HUES64 (cell line): ENCODE results near the gene EIF1AX.
A peak's percentile ranks its signal among the peaks of the same experiment; 100 is the strongest.
"Not testable (repeated sequence)": the region's sequence is repeated elsewhere in the genome, so short reads cannot be mapped to it uniquely, and the experiment has no call there.

Source experiments
- H3K27ac ChIP-seq: 2 replicates; pipeline ENCODE4 v1.7.0; 2013; ENCODE audit warnings: low read depth, low read length, inconsistent platforms
- H3K27me3 ChIP-seq: 2 replicates; pipeline ENCODE4 v1.6.1; 2013; ENCODE audit warnings: mild to moderate bottlenecking, low read length; ENCODE audit not compliant: insufficient read depth
- H3K36me3 ChIP-seq: 2 replicates; pipeline ENCODE4 v1.6.1; 2013; ENCODE audit warnings: mild to moderate bottlenecking, low read length; ENCODE audit not compliant: insufficient read depth
- H3K4me1 ChIP-seq: 2 replicates; pipeline ENCODE4 v1.6.1; 2013; ENCODE audit warnings: mild to moderate bottlenecking, low read length, moderate library complexity; ENCODE audit not compliant: insufficient read depth
- H3K4me3 ChIP-seq: 2 replicates; pipeline ENCODE4 v1.5.1; 2013; ENCODE audit warnings: mild to moderate bottlenecking, low read length, moderate library complexity
- H3K9ac ChIP-seq: 2 replicates; pipeline ENCODE4 v1.6.1; 2013; ENCODE audit warnings: mild to moderate bottlenecking, low read depth, low read length
- H3K9me3 ChIP-seq: 2 replicates; pipeline ENCODE4 v1.6.1; 2013; ENCODE audit warnings: low read depth, low read length; ENCODE audit not compliant: insufficient read depth
- whole genome bisulfite sequencing: fragments of 150-250, 120-280 bp; methylation state at CpG from one replicate; pipeline ENCODE4 v1.1.7; 2013; ENCODE audit warnings: missing lambda C conversion rate; 5-methylcytosine and 5-hydroxymethylcytosine counted together

EIF1AX gene

DNA sequence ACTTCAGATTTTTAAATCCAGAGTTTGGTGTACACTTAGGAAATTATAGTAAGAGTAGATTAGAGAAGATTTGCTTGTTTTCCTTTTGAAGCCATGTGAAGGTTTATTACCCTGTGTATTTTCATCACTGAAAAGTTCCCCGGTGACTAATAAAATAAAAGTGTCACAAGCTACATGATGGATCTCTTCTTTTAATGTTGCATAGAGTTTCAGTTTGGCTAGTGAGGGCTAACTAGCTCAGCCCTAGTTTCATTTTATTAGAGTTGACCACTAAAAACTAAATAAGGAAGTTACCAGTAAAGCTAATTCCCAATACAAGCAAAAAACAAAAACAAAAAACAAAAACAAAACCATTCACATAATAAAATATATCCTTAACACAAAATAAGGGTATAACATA lies 14.8 kb downstream of the EIF1AX start:
- H3K36me3 ChIP-seq = peaks cover 40% of the 10 kb centered on the region
- H3K4me3 ChIP-seq, H3K9ac ChIP-seq, H3K4me1 ChIP-seq, H3K9me3 ChIP-seq, H3K27ac ChIP-seq, H3K27me3 ChIP-seq: not testable (repeated sequence)
- WGBS = no CpG with 5 or more reads among the region's 1 CpG

DNA sequence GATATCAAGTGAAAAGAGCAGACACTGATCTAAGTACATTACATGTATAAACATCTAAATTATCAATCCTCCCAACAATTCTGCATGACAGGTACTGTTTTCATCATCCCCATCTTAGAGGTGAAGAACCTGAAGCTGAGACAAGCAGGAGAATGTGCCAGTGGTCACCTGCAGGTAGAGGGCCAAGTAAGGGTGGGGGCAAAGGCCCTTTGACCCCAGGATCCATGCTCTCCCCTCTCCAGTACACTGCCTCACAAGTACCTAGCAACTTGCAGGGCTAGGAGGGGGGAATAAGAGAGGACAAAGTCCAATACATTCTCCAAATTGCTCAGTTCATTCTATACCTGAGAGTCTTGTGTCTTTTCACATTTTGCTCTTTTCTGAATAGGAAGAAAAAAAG lies 16.7 kb downstream of the EIF1AX start:
- H3K27ac ChIP-seq = no peak overlapping the region
- H3K36me3 ChIP-seq = peaks cover 24% of the 10 kb centered on the region
- H3K9ac ChIP-seq = no peak overlapping the region
- no peaks in the 10 kb centered on the region for H3K9me3 ChIP-seq
- no peak overlapping the region for H3K4me3 ChIP-seq
- no peaks in the 10 kb centered on the region for H3K4me1 ChIP-seq
- H3K27me3 ChIP-seq = no peaks in the 10 kb centered on the region

DNA sequence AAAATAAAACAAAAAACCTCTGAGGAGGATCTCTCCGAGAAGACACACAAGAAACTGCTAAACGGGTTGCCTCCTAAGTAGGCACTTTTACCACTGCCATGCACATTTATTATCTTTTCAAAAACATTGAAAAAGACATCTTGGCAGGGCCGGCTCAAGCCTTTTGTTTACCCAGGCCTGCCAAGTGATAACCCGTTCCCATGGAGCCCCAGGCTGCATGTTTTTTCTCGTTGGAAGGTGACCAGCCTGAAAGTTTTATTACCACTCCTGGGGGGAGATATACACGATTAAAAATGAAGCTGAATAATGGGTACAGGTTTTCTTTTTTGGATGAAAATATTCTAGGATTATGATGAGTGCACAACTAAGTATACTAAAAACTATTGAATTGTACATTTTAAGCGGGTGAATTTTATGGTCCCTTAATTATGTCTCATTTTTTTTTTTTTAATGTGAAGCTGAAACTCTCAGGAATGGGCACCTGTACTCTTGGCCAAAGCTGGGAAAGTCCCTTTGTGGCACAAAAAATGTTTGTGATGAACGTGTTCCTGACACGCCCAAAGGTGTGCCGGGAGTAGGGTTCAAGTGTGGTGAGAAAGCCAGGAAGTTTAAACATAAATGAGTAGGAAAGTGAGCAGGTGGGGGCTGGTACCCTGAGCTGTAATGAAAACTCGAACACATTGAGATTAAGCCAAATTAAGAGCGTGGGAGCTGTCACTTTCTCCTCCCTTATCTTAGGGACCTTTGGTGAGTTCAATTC lies 23.4 kb downstream of the EIF1AX start:
- Histone ChIP-seq H3K36me3 (no peaks in the 10 kb centered on the region), H3K4me1 (no peaks in the 10 kb centered on the region), H3K4me3 (no peak overlapping the region), H3K27ac (no peak overlapping the region), H3K9me3 (no peaks in the 10 kb centered on the region), H3K9ac (no peak overlapping the region), H3K27me3 (peaks cover 35% of the 10 kb centered on the region)
- WGBS = 80% methylated on average over 11 of the region's 12 CpGs

DNA sequence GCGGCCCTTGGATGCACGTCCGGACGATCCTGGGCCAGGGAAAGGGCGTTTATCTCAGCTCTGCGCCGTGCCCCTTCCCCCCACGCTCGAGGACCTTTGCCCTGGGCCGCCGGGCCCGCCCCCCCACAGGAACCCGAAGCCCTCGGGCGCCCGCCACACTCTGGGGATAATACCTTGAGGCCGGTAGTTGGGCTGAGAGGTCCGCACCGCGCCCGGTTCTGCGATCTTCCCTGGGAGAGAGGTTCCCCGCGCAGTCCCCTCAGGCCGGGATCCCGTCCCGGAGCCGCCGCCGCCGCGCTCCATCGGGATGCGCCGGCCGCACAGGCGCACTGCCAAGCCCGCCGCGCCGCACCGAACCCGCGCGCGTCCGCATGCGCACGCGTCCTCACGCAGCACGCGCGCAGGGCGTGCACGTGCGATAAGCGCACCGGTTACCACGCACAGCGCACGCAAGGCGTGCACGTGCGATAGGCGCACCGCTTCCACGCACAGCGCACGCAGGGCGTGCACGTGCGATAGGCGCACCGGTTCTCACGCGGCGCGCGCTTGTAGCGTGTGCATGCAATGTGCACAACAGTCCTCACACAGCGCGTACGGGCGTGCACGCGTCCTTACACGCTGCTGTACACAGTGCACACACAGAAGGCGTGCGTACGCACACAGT lies 24.9 kb downstream of the EIF1AX start, which contains the start of gene MAP7D2:
Gene MAP7D2 (minus strand): TSS at position 331 of the 664 bp plus-strand sequence. CDS start 28 bp downstream, at position 303.
- no peaks in the 10 kb centered on the region for H3K9me3 ChIP-seq
- H3K27ac ChIP-seq = no peak within 1 kb of the TSS
- H3K27me3 ChIP-seq = peaks cover 35% of the 10 kb centered on the region
- no peak within 1 kb of the TSS for H3K9ac ChIP-seq
- H3K36me3 ChIP-seq = no peaks in the 10 kb centered on the region
- H3K4me1 ChIP-seq = no peaks in the 10 kb centered on the region
- 30% methylated on average over 91 of the region's 91 CpGs for WGBS
- H3K4me3 ChIP-seq = peak within 1 kb of the TSS; percentile 45

DNA sequence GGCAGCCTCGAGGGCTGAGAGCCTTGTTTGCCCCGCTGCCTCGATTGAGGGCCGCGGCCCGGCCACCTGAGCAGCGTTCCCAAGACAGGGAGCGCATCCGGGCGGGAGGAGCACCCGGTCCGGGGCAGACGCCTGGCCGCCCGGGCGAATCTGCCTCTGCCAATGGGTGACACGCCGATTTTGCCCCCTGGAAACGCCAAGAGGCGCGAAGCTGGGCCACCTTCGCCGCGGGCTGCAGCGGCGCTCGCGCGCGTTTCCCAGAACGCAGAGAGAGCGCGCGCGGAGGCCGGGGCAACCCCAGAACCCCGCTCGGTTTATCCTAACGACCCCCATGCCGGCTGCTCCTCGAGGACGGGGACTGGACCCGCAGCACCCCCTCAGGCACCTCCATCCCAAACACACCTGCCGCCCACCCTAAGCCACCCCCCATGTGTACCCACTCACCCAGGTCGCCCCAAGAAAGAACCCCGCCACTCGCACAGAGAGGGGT lies 25.5 kb downstream of the EIF1AX start:
- peak overlapping the region; percentile 45 for H3K4me3 ChIP-seq
- H3K9ac ChIP-seq = no peak overlapping the region
- 1% methylated on average over 47 of the region's 47 CpGs for WGBS

DNA sequence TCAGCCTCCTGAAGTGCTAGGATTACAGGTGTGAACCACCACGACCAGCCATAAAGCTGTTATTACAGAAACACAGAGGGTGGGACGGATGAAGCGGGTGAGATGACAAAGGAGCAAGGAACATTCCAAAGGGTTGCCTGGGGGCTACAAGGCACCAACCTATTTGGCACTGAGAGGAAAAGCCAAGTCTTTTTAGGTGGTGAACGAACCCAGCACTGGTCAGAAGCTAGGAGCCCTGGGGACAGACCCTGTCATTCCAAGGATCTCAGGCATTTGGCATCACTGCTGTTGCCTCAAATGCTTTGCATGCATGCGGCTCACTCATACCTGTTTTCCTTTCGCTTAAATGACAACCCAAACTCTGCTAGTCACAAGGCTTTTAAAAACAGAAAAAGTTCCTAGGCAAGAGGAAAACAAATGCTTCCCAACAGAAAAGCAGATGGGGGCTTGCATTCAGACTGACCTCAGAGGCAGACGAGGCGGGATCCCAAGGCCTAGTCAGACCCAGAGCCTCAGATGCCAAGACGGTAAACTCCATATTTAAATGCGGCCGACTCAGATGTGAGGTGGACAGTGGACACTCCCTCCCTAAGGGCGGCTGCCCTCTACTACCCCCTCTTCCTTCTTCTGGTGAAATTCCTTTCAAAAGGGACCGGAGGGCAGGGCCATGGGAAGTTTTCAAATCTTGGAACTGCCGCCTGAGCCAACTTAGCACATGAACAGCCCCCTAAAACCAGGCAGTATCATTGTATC lies 29.4 kb downstream of the EIF1AX start:
- Histone ChIP-seq H3K9me3 (no peaks in the 10 kb centered on the region), H3K4me1 (no peaks in the 10 kb centered on the region), H3K9ac (no peak overlapping the region), H3K27me3 (peaks cover 26% of the 10 kb centered on the region), H3K4me3 (no peak overlapping the region), H3K27ac (no peak overlapping the region), H3K36me3 (no peaks in the 10 kb centered on the region)
- 83% methylated on average over 14 of the region's 14 CpGs for WGBS

More for the DNA sequence above, 25.5 kb downstream of the EIF1AX start:
- Histone ChIP-seq H3K4me1 (no peaks in the 10 kb centered on the region), H3K27me3 (peaks cover 35% of the 10 kb centered on the region), H3K27ac (no peak overlapping the region), H3K36me3 (no peaks in the 10 kb centered on the region), H3K9me3 (no peaks in the 10 kb centered on the region)

DNA sequence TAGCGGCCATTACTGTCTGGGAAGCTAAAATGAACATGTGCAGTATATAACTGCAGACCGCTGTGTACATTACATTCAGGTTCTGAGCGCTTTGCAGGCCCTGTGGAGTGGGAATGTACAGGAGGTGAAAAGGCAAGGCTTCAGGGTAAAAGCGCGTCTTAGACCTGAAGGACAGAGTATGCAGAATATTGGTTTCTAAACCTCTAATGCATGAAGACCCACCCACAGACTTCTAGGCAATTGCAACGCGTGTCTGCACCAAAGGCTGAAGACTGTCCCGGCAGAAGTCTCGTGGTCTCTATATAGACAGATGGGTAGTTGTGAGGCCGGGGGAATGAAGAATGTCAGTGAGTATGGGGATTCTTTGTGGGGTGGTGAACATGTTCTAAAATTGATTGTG lies 30.4 kb downstream of the EIF1AX start:
- H3K4me1 ChIP-seq = no peaks in the 10 kb centered on the region
- no peak overlapping the region for H3K27ac ChIP-seq
- H3K36me3 ChIP-seq = no peaks in the 10 kb centered on the region
- no peaks in the 10 kb centered on the region for H3K9me3 ChIP-seq
- H3K9ac ChIP-seq = no peak overlapping the region
- peaks cover 17% of the 10 kb centered on the region for H3K27me3 ChIP-seq
- WGBS = 97% methylated on average over 10 of the region's 10 CpGs
- no peak overlapping the region for H3K4me3 ChIP-seq

DNA sequence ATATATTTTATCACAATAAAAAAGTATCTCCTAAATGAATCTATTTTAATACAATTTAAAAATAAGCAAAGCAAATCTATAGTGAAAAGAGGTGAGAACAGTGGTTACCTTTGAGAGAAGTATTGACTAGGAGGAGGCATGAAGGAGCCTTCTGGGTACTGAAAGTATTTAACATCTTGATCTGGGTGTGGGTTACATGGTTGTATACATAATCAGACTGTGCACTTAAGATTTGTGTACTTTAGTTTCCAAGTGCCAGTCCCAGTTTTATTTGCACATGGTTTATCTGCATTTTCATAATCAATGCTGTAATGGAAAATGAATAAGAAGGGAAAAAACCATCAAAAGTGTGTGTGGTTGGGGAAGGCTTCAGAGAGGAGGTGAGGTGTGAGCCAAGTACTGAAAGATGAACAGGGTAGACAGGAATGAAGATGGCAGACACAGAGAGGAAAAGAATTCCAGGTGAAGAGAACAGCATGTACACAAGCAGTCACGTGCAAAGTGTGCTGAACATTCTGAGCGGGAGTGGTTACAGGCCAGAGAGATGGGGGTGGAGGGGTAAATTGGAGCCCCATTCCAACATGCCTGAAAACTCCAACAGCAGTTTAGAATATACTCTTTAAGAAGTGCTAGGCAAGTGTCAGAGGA lies 39.6 kb downstream of the EIF1AX start:
- Histone ChIP-seq H3K27me3 (no peaks in the 10 kb centered on the region), H3K27ac (no peak overlapping the region)
- WGBS = 90% methylated on average over 2 of the region's 2 CpGs

DNA sequence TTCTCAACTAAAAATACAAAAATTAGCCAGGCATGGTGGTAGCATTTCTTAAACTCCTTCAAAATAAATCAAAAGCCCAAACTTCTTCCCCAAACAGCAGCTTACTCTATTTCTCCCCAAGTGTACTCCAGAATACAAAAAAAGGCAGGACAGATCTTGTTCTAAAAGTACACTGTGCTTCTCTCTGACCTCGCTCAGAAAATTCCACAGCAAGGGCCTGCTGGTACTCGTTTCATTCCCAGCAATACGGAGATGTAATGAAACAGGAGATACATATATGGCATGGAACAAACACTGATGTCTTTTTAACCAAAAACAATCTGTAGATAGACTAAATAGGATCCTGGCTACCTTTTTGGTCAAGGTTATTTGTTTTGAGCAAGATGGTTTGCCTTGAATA lies 50.1 kb downstream of the EIF1AX start:
- H3K9me3 ChIP-seq = no peaks in the 10 kb centered on the region
- H3K4me3 ChIP-seq = no peak overlapping the region
- no peaks in the 10 kb centered on the region for H3K27me3 ChIP-seq
- 89% methylated on average over 3 of the region's 3 CpGs for whole genome bisulfite sequencing
- no peak overlapping the region for H3K27ac ChIP-seq
- no peaks in the 10 kb centered on the region for H3K36me3 ChIP-seq
- H3K9ac ChIP-seq = no peak overlapping the region
- H3K4me1 ChIP-seq = no peaks in the 10 kb centered on the region

More for the DNA sequence above, 39.6 kb downstream of the EIF1AX start:
- no peaks in the 10 kb centered on the region for H3K4me1 ChIP-seq
- no peaks in the 10 kb centered on the region for H3K9me3 ChIP-seq
- H3K4me3 ChIP-seq = no peak overlapping the region
- H3K9ac ChIP-seq = no peak overlapping the region
- H3K36me3 ChIP-seq = no peaks in the 10 kb centered on the region

DNA sequence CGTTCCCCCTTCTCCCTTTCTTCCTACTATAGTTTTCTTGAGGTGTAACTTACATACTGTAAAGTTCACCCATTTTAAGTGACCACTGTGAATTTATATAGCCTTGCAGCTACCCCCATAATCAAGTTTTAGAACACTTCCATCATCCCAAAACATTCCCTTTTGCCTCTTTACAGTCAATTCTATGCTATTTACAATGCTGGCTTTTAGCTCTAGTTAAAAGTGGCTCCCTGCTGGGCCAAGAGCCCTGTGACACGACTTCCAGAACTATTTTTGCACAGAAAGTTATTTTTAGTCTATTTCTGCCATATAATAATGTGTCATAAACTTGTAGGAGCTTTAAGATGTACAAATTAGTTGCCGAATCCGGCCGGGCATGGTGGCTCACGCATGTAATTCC lies 51.8 kb downstream of the EIF1AX start:
- Histone ChIP-seq H3K4me1 (no peaks in the 10 kb centered on the region), H3K27ac (no peak overlapping the region)
- 93% methylated on average over 5 of the region's 6 CpGs for WGBS

DNA sequence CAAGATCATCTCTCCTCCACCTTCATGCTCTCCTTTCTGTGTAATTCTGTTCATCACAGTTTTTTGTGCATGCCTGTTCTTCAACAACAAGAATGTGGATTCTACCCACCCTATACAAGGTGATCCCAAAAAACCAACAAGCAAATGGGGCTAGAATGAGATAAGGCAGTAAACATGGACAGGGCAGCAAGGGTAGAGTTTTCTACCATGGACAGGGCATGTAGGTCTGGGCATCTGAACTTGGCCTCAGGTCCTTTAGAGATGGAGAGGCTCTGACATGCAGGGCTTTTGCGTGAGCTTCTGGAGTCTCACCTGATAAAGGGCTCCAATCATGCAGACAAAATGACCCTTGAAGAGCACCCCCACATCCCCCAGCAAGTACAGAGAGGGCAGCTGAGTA lies 61.4 kb downstream of the EIF1AX start:
- H3K9ac ChIP-seq = no peak overlapping the region
- H3K27ac ChIP-seq = no peak overlapping the region
- H3K4me1 ChIP-seq = no peaks in the 10 kb centered on the region
- H3K36me3 ChIP-seq = no peaks in the 10 kb centered on the region
- H3K4me3 ChIP-seq = no peak overlapping the region
- 80% methylated on average over 1 of the region's 1 CpG for whole genome bisulfite sequencing
- H3K9me3 ChIP-seq = no peaks in the 10 kb centered on the region
- H3K27me3 ChIP-seq = no peaks in the 10 kb centered on the region

More for the DNA sequence above, 51.8 kb downstream of the EIF1AX start:
- Histone ChIP-seq H3K4me3 (no peak overlapping the region), H3K27me3 (no peaks in the 10 kb centered on the region), H3K9me3 (no peaks in the 10 kb centered on the region), H3K36me3 (no peaks in the 10 kb centered on the region), H3K9ac (no peak overlapping the region)
